Activated CD4-positive, alpha-beta T cell treated with anti-CD3 and anti-CD28 coated beads, Interleukin-2, amount 10 ng/mL, durations not matched to agents 7 days and 5 days (primary cell): ENCODE measurements around the gene LRTM2. TPM values are rescaled to one million over a fixed set of nuclear protein-coding genes. Genes with fewer than 3 reads are reported as not detected.

Experiments used
- CTCF ChIA-PET: fragments of 350-600 bp; sonication (Branson Sonifier 250); formaldehyde crosslinking; loops from one replicate; lab custom pipeline; 2021; ENCODE audit warnings: antibody characterized with exemption; lab: Charles Lee
- POLR2A ChIA-PET: fragments of 350-600 bp; sonication (Branson Sonifier 250); formaldehyde crosslinking; loops from one replicate; lab custom pipeline; 2021; ENCODE audit warnings: antibody characterized with exemption; lab: Charles Lee
- DNase-seq: peaks from one replicate; pipeline ENCODE4 v3.0.0-alpha.2; 2020
- H3K27ac Mint-ChIP-seq: one replicate; pipeline ENCODE4 v1.8.0; 2021; ENCODE audit warnings: mild to moderate bottlenecking, moderate library complexity, mixed read lengths
- H3K27me3 Mint-ChIP-seq: one replicate; pipeline ENCODE4 v1.8.0; 2021; ENCODE audit warnings: mixed read lengths
- H3K36me3 Mint-ChIP-seq: one replicate; pipeline ENCODE4 v1.8.0; 2021; ENCODE audit warnings: low read depth, mixed read lengths
- H3K4me1 Mint-ChIP-seq: one replicate; pipeline ENCODE4 v1.8.0; 2021; ENCODE audit warnings: mixed read lengths
- H3K4me3 Mint-ChIP-seq: one replicate; pipeline ENCODE4 v1.8.0; 2021; ENCODE audit warnings: mild to moderate bottlenecking, moderate library complexity, mixed read lengths
- H3K9me3 Mint-ChIP-seq: one replicate; pipeline ENCODE4 v1.8.0; 2021; ENCODE audit warnings: mixed read lengths
- total RNA-seq, 2 experiments: library from RNA; stranded (reverse); gene quantifications; one replicate each; pipeline ENCODE4 v1.2.3, GENCODE V29; 2021

LRTM2 gene
- total RNA-seq, 2 experiments from 2014 or later: not detected

- ChIA-PET POLR2A (no interaction called here), CTCF (no interaction called here)
- H3K9me3 Mint-ChIP-seq: peaks cover under 1% of the 10 kb centered on the region
- DNase-seq: no peak
- H3K27me3 Mint-ChIP-seq: peaks cover 13% of the 10 kb centered on the region
- no peak overlapping the region for H3K4me3 Mint-ChIP-seq
- no peaks in the 10 kb centered on the region for H3K36me3 Mint-ChIP-seq
- H3K4me1 Mint-ChIP-seq: no peaks in the 10 kb centered on the region
- no peak overlapping the region for H3K27ac Mint-ChIP-seq
These were observed 65.4 kb downstream of the LRTM2 start for GRCh38 chr12:1885599-1886245.

Other genes with a start within 250 kb of the LRTM2 start
- gene FBXL14, start 226.0 kb upstream of the LRTM2 start, total RNA-seq: 10 to 100 TPM; 24.3 to 26.4 TPM
- gene WNT5B, start 191.3 kb upstream of the LRTM2 start, total RNA-seq: under 1 TPM in 1 of 2 experiments, not detected in 1; 0.15 TPM
- 10 to 100 TPM; 47.7 to 51.7 TPM for gene ADIPOR2, start 129.5 kb upstream of the LRTM2 start, total RNA-seq
- gene CACNA2D4, start 98.1 kb downstream of the LRTM2 start, total RNA-seq: 10 to 100 TPM; 12.9 to 16.4 TPM
- gene DCP1B, start 183.9 kb downstream of the LRTM2 start, total RNA-seq: 10 to 100 TPM; 14.9 to 17.5 TPM
- gene CACNA1C, start 232.4 kb downstream of the LRTM2 start, total RNA-seq: under 1 TPM; 0.12 to 0.15 TPM